HG03135 (cell line): Measurements from ENCODE around the gene SNRPB.

Source experiments
- ATAC-seq: cut with Tn5 transposase; IDR thresholded peaks from one replicate; pipeline ENCODE4 v1.9.1; 2021; ENCODE audit warnings: mild to moderate bottlenecking, moderate library complexity; ENCODE audit not compliant: unreplicated experiment

The SNRPB gene

GRCh38 chr20:2430538-2430937 lies 40.1 kb downstream of the SNRPB start:
- ATAC-seq = no peak

- ATAC-seq = no peak
Observed at GRCh38 chr20:2429051-2429450, 41.5 kb downstream of the SNRPB start.

- no peak for ATAC-seq
Observed at GRCh38 chr20:2421247-2421646, 49.3 kb downstream of the SNRPB start.

GRCh38 chr20:2420510-2420909 lies 50.1 kb downstream of the SNRPB start:
- ATAC-seq = no peak

GRCh38 chr20:2418388-2418787 lies 52.2 kb downstream of the SNRPB start:
- ATAC-seq = no peak

GRCh38 chr20:2417213-2417541 lies 53.4 kb downstream of the SNRPB start:
- ATAC-seq = no peak

GRCh38 chr20:2416541-2417212 lies 53.9 kb downstream of the SNRPB start:
- no peak for ATAC-seq
